CD4-positive, alpha-beta T cell treated with Interleukin-17A for 1 hour (primary cell): ENCODE measurements around the gene ABHD12B.
"Not testable (repeated sequence)": the region's sequence is repeated elsewhere in the genome, so short reads cannot be mapped to it uniquely, and the experiment has no call there.

Experiments
- DNase-seq: peaks from one replicate; pipeline ENCODE4 v3.0.0-alpha.2; 2020

ABHD12B gene

GRCh38 chr14:50897658-50898175, 25.9 kb downstream of the ABHD12B start:
- DNase-seq, result no peak

GRCh38 chr14:50901361-50901760, 29.5 kb downstream of the ABHD12B start:
- no peak for DNase-seq

GRCh38 chr14:50904719-50905118, 32.9 kb downstream of the ABHD12B start:
- DNase-seq, result no peak

GRCh38 chr14:50906326-50907065, 34.6 kb downstream of the ABHD12B start:
- no peak for DNase-seq

GRCh38 chr14:50910495-50911420, 38.9 kb downstream of the ABHD12B start:
- no peak for DNase-seq

GRCh38 chr14:50917449-50917848, 45.6 kb downstream of the ABHD12B start:
- DNase-seq, result no peak

DNA sequence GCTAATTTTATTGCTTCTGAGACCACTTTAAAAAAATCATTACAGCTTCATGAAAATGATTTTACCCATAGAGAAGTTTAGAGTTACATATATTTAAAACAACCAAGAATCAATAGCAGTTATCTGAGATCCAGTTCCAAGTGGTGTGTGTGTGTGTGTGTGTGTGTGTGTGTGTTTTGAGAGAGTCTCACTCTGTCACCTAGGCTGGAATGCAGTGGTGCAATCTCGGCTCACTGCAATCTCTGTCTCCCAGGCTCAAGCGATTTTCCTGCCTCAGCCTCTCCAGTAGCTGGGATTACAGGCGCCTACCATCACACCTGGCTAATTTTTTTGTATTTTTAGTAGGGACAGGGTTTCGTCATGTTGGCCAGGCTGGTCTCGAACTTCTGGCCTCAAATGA, 47.7 kb downstream of the ABHD12B start:
- DNase-seq, result not testable (repeated sequence)

DNA sequence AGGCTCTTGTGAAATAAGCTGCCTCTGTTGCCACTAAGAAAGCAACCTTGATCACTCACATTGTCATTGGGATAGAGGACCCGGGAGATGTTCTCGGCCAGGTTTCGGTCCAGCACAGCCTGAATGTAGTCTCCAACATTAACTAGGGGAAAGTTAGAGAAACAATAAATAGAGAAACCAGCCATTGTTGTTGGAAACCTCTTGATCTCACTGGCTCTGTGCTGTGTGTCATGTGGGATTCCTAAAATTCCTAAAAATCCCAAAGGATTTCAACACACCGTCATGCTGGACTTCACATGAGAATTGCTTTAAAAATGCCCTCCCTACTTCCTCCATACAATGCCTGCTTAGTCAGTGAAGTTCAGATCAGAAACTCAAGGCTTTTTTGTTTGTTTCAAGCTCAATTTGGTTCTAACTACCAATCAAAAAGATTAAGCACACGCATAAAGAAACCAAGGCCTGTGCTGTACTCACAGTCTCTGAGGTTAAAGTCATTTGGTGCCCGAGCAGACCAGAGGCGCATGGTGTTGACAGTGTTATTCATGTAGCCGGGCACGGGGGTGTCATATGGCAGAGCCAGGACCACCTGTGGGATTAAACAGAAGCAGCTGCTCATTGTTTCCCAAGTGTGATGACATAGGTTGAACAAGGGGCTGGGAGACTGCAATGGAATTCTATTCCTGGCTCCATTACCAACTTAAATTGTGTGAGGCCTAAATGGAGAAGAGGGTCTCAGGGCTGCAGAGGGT, 48.8 kb downstream of the ABHD12B start:
- no peak for DNase-seq

GRCh38 chr14:50922803-50923202, 51.0 kb downstream of the ABHD12B start:
- no peak for DNase-seq

DNA sequence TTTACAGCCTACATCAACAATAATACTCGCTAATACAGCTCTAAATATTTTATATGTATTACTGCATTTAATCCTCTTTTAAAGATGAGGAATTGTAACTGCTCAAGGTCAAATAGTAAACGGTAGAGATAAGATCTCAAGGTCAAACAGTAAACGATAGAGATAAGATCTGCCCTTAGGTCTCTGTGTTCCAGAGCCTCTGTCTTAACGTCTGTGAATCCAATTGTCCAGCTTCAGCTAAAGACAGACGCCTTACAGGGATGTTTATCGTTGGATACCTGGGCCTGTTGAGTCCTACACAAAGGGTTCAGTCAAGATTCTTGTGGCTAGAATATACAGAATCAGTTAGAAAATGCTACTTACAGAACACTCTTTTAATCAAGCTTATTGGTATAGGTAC, 52.4 kb downstream of the ABHD12B start:
- no peak for DNase-seq

- no peak for DNase-seq
These were observed 53.0 kb downstream of the ABHD12B start for GRCh38 chr14:50924843-50925242.

- no peak for DNase-seq
These were observed 55.1 kb downstream of the ABHD12B start for GRCh38 chr14:50926851-50927386.

DNA sequence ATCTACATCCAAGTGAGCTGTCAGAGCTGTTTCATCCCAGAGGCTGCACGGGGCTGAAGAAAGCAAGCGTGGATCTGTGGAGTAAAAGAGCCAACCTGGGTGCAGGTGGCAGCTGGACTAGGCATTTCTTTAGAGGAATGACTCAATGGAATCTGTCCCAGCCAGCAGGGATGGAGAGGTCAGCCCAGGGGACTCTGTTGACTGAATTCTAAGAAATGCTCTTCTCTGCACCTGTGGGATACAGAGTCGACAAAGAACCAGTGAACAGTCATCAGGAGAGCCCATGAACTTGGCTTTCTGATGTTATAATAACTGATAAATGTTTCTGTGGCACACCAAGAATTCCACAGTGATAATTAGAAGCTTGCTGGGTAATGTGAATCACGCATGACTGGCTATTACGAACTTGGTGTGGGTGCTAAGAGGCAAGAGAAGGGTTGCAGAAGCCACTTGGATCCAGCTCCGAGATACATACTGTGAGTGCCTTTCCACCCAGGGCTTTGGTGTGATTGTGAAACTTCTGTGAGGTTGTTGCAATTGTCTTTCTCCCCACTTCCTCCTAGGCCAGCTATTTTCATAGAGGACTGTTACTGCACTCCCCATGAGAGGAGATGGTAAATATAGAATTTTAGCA, 56.3 kb downstream of the ABHD12B start:
- no peak for DNase-seq

GRCh38 chr14:50929506-50929905, 57.7 kb downstream of the ABHD12B start:
- no peak for DNase-seq

- DNase-seq, result no peak
These were observed 59.7 kb downstream of the ABHD12B start for GRCh38 chr14:50931559-50931958.

GRCh38 chr14:50932156-50932555, 60.3 kb downstream of the ABHD12B start:
- DNase-seq, result no peak

- no peak for DNase-seq
These were observed 61.0 kb downstream of the ABHD12B start for GRCh38 chr14:50932592-50933495.

- no peak for DNase-seq
These were observed 63.5 kb downstream of the ABHD12B start for GRCh38 chr14:50935126-50936015.

- no peak for DNase-seq
These were observed 64.1 kb downstream of the ABHD12B start for GRCh38 chr14:50936016-50936340.

DNA sequence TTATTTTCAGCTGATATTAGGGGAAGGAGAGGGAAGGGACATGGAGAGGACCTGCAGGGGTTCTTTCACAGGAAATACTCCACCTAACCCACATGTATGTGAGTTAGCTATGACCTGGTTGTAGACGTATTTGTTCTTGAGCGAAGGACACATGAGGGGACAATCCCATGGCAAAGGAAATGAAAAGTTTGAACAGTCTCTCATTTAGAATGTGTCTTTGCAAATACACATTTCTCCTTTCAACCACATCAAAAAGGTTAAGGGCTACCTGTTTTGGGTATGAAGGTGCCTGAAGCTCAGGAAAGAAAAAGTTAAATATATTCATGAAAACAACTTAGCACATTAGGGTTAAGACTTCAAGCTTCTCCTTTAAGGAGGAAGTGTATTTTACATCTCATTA, 65.0 kb downstream of the ABHD12B start:
- no peak for DNase-seq
